ENCODE results near the gene HTT.

Gene HTT

DNA sequence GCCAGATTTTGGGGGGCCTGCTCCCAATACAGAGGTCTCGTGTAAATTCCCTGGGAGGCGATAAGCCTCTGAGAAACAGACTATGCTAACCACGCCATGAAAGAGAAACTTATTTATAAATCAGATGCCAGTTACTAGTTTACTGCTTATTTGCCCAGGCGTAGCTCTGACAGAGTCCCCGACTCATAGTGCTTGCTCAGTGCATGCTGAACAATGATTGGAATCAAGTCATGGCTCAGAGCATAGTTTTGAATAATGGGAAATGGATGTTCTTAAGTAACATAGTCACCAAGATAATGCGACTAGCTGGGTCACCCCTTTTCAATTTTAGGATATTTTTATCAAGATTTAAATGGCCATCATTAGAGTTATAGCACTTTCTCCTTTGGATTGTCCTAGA lies 39.9 kb downstream of the HTT start:
- DNase-seq (ENCODE audit: low read depth in 1 of 2, low spot score in 1 of 2) = no peak
- no peak overlapping the region for H3K27ac ChIP-seq (replicated peaks)
- TF ChIP-seq POLR2AphosphoS5 (IDR thresholded peaks at IDR 0.05; ENCODE audit: low read depth) = no peak
- no peaks in the 10 kb centered on the region for H3K27me3 ChIP-seq (ENCODE audit: insufficient read depth, poor library complexity, severe bottlenecking)
- no peak overlapping the region for H3K4me3 ChIP-seq (replicated peaks; ENCODE audit: insufficient read depth, low read length)

DNA sequence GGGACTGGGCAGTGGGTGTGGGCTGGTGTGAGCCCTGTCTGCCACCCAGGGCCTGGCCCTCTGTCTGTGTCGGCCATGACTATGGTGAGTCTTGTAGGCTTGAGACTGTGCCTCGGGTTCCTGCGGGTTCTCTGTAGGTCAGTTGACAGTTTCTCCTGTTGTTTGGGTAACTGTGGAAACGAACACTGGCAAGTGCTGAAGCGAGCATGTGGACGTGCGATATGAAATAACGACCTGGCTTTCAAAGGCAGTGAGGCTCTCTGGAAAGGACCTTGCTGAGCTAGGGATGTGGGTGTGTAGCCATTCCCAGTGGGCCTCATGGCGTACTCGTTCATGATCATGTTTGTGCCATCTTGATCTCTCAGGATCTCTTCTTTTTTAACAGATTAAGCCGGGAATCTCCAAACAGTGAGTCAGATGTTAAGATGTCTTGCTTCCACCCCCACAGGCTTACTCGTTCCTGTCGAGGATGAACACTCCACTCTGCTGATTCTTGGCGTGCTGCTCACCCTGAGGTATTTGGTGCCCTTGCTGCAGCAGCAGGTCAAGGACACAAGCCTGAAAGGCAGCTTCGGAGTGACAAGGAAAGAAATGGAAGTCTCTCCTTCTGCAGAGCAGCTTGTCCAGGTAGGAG lies 41.3 kb downstream of the HTT start:
- Histone ChIP-seq H3K27me3 (ENCODE audit: insufficient read depth, poor library complexity, severe bottlenecking) (no peaks in the 10 kb centered on the region), H3K4me3 (replicated peaks; ENCODE audit: insufficient read depth, low read length) (no peak overlapping the region), H3K27ac (replicated peaks) (no peak overlapping the region)
- TF ChIP-seq POLR2AphosphoS5 (IDR thresholded peaks at IDR 0.05; ENCODE audit: low read depth) (no peak), GABPA (IDR thresholded peaks at IDR 0.05; ENCODE audit: low read depth) (no peak), SPI1 (IDR thresholded peaks at IDR 0.05; ENCODE audit: borderline replicate concordance, low read depth) (no peak), CTCF (IDR thresholded peaks at IDR 0.05; ENCODE audit: insufficient read depth, low read length) (no peak)
- TF ChIP-seq, protein P1, sequence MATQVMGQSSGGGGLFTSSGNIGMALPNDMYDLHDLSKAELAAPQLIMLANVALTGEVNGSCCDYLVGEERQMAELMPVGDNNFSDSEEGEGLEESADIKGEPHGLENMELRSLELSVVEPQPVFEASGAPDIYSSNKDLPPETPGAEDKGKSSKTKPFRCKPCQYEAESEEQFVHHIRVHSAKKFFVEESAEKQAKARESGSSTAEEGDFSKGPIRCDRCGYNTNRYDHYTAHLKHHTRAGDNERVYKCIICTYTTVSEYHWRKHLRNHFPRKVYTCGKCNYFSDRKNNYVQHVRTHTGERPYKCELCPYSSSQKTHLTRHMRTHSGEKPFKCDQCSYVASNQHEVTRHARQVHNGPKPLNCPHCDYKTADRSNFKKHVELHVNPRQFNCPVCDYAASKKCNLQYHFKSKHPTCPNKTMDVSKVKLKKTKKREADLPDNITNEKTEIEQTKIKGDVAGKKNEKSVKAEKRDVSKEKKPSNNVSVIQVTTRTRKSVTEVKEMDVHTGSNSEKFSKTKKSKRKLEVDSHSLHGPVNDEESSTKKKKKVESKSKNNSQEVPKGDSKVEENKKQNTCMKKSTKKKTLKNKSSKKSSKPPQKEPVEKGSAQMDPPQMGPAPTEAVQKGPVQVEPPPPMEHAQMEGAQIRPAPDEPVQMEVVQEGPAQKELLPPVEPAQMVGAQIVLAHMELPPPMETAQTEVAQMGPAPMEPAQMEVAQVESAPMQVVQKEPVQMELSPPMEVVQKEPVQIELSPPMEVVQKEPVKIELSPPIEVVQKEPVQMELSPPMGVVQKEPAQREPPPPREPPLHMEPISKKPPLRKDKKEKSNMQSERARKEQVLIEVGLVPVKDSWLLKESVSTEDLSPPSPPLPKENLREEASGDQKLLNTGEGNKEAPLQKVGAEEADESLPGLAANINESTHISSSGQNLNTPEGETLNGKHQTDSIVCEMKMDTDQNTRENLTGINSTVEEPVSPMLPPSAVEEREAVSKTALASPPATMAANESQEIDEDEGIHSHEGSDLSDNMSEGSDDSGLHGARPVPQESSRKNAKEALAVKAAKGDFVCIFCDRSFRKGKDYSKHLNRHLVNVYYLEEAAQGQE (IDR thresholded peaks at IDR 0.05; ENCODE audit: insufficient replicate concordance, low read depth) = no peak
- no peak for DNase-seq (ENCODE audit: low read depth in 1 of 2, low spot score in 1 of 2)

- no peak for DNase-seq (ENCODE audit: low read depth in 1 of 2, low spot score in 1 of 2)
- TF ChIP-seq CTCF (IDR thresholded peaks at IDR 0.05; ENCODE audit: insufficient read depth, low read length) = no peak
- TF ChIP-seq, protein P1 (IDR thresholded peaks at IDR 0.05; ENCODE audit: insufficient replicate concordance, low read depth) = no peak
- no peak for TF ChIP-seq POLR2AphosphoS5 (IDR thresholded peaks at IDR 0.05; ENCODE audit: low read depth)
- no peak for TF ChIP-seq SPI1 (IDR thresholded peaks at IDR 0.05; ENCODE audit: borderline replicate concordance, low read depth)
- no peak for TF ChIP-seq GABPA (IDR thresholded peaks at IDR 0.05; ENCODE audit: low read depth)
- no peak overlapping the region for H3K27ac ChIP-seq (replicated peaks)
- no peaks in the 10 kb centered on the region for H3K27me3 ChIP-seq (ENCODE audit: insufficient read depth, poor library complexity, severe bottlenecking)
- H3K4me3 ChIP-seq (replicated peaks; ENCODE audit: insufficient read depth, low read length) = no peak overlapping the region
Observed at GRCh38 chr4:3116955-3117354, 42.5 kb downstream of the HTT start.

DNA sequence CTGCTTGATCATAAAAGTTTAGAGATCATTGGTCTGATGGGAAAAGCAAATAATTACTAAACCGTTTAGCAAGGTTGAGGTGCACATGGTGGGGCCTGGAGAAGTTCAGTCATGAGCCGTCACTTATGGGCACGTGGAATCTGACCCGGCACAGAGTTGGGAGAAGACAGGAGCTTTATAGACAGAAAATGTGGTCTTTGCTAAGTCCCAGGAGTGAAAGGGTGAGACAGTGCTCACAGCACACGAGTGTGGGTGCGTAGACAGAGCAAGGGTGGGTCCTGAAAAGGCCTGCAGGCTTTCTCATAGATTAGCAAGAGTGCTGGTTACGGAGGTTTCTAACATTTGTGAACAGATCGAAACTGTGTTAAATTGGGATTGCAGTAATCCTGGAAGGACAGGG lies 43.8 kb downstream of the HTT start:
- no peak for TF ChIP-seq SPI1 (IDR thresholded peaks at IDR 0.05; ENCODE audit: borderline replicate concordance, low read depth)
- TF ChIP-seq, protein P1 (IDR thresholded peaks at IDR 0.05; ENCODE audit: insufficient replicate concordance, low read depth) = no peak
- no peak for TF ChIP-seq POLR2AphosphoS5 (IDR thresholded peaks at IDR 0.05; ENCODE audit: low read depth)
- TF ChIP-seq CTCF (IDR thresholded peaks at IDR 0.05; ENCODE audit: insufficient read depth, low read length) = no peak
- Histone ChIP-seq H3K4me3 (replicated peaks; ENCODE audit: insufficient read depth, low read length) (no peak overlapping the region), H3K27me3 (ENCODE audit: insufficient read depth, poor library complexity, severe bottlenecking) (no peaks in the 10 kb centered on the region), H3K27ac (replicated peaks) (no peak overlapping the region)
- no peak for DNase-seq (ENCODE audit: low read depth in 1 of 2, low spot score in 1 of 2)
